HepG2 (cell line): ENCODE data around the gene CPEB3. TPM values are rescaled to one million over a fixed set of nuclear protein-coding genes. Genes with fewer than 3 reads are reported as not detected.
A peak's percentile ranks its signal among the peaks of the same experiment; 100 is the strongest.

Experiments
- ATAC-seq: fragments of 200-7000 bp; cut with Tn5 transposase; 3 replicates; pipeline ENCODE4 v1.9.1; 2020; ENCODE audit warnings: mild to moderate bottlenecking, moderate library complexity
- BruUV-seq: library from RNA; stranded (reverse); fragments of 400-500 nt; replicated peaks from 2 replicates; lab custom pipeline; 2021; lab: Mats Ljungman, UMichigan
- CTCF ChIA-PET: fragments of 300-600 bp; formaldehyde crosslinking; extraction: SDS; loops from one replicate; lab custom pipeline; 2021; ENCODE audit warnings: low total read pairs, inconsistent platforms, low intra/inter-chr PET ratio; lab: Yijun Ruan, JAX
- POLR2A ChIA-PET: fragments of 350-600 bp; sonication (Branson Sonifier 250); formaldehyde crosslinking; loops from one replicate; lab custom pipeline; 2020; ENCODE audit warnings: antibody characterized with exemption, inconsistent platforms; lab: Yijun Ruan, JAX
- DNase-seq: peaks from one replicate; pipeline ENCODE4 v3.0.0-alpha.2; 2015; ENCODE audit warnings: low spot score
- FAIRE-seq: peaks from 3 replicates; lab custom pipeline; 2011; peaks lifted over from hg19 to GRCh38; lab: Jason Lieb, UNC
- H2AFZ ChIP-seq: one replicate; pipeline ENCODE4 v1.6.1; 2011; ENCODE audit warnings: low read length, inconsistent platforms
- H3K27ac ChIP-seq: fragments of 300-600 bp; 3 replicates; pipeline ENCODE4 v1.8.0; 2011; ENCODE audit warnings: mixed run types, mild to moderate bottlenecking, mixed read lengths, low read length, inconsistent platforms; ENCODE audit not compliant: insufficient read depth; ENCODE audit errors: extremely low read length
- H3K27me3 ChIP-seq, 2 experiments: fragments of 200-600 bp in 1 of 2; 2 replicates in 1 of 2; 3 replicates in 1 of 2; pipeline versions ENCODE4 v1.6.0 to v1.8.0; 2011; ENCODE audit warnings: low read length in 2 of 2, mild to moderate bottlenecking in 2 of 2, moderate library complexity in 2 of 2, inconsistent platforms in 1 of 2; ENCODE audit not compliant: insufficient read depth in 2 of 2, control insufficient read depth in 1 of 2
- H3K36me3 ChIP-seq, 2 experiments: fragments of 200-600 bp in 1 of 2; replicated peaks in 1 of 2; 2 replicates in 1 of 2; 3 replicates in 1 of 2; pipeline versions ENCODE4 v1.5.1 to v1.8.0; 2011; ENCODE audit warnings: low read length in 2 of 2, inconsistent platforms in 1 of 2; ENCODE audit not compliant: insufficient read depth in 2 of 2, control insufficient read depth in 1 of 2
- H3K4me1 ChIP-seq: 2 replicates; pipeline ENCODE4 v1.5.1; 2012; ENCODE audit warnings: low read length, inconsistent platforms; ENCODE audit not compliant: insufficient read depth
- H3K4me2 ChIP-seq: 2 replicates; pipeline ENCODE4 v1.6.0; 2011; ENCODE audit warnings: low read depth, low read length, inconsistent platforms
- H3K4me3 ChIP-seq, 3 experiments: fragments of 200-600 bp in 1 of 3; sonication (generic), shearing (Covaris generic) in 1 of 3; replicated peaks in 1 of 3; 2 replicates each; pipeline ENCODE4 v1.5.1; 2011 to 2016; ENCODE audit warnings: low read length in 3 of 3, inconsistent platforms in 2 of 3, low read depth in 2 of 3, mild to moderate bottlenecking in 2 of 3, control low read depth in 1 of 3, mixed read lengths in 1 of 3; ENCODE audit not compliant: insufficient read depth in 1 of 3
- H3K79me2 ChIP-seq: one replicate; pipeline ENCODE4 v1.6.1; 2011; ENCODE audit warnings: low read length, inconsistent platforms; ENCODE audit not compliant: insufficient read depth
- H3K9ac ChIP-seq: 2 replicates; pipeline ENCODE4 v1.6.0; 2011; ENCODE audit warnings: mild to moderate bottlenecking, low read depth, low read length, inconsistent platforms; ENCODE audit not compliant: insufficient read depth
- H3K9me3 ChIP-seq: 2 replicates; pipeline ENCODE4 v1.5.1; 2012; ENCODE audit warnings: mild to moderate bottlenecking, low read length
- H4K20me1 ChIP-seq: 2 replicates; pipeline ENCODE4 v1.6.0; 2011; ENCODE audit warnings: inconsistent platforms, mild to moderate bottlenecking, low read length, moderate library complexity; ENCODE audit not compliant: insufficient read depth
- CAMTA2 ChIP-seq: sonication (generic); formaldehyde crosslinking; IDR thresholded peaks from 2 replicates; pipeline ENCODE4 v1.4.0; 2020; ENCODE audit warnings: mild to moderate bottlenecking, missing genetic modification reagents, borderline replicate concordance
- CTCF ChIP-seq: sonication (generic); formaldehyde crosslinking; IDR thresholded peaks from 2 replicates; pipeline ENCODE4 v1.5.0; 2020; ENCODE audit warnings: mild to moderate bottlenecking, missing genetic modification reagents, moderate library complexity
- FLYWCH1 ChIP-seq: sonication (generic); formaldehyde crosslinking; IDR thresholded peaks from 2 replicates; pipeline ENCODE4 v1.8.1; 2023; ENCODE audit warnings: mild to moderate bottlenecking, missing genetic modification reagents
- GLI4 ChIP-seq: sonication (generic); formaldehyde crosslinking; IDR thresholded peaks from 2 replicates; pipeline ENCODE4 v1.5.1; 2020; ENCODE audit warnings: missing genetic modification reagents, mild to moderate bottlenecking, moderate library complexity, borderline replicate concordance
- HMG20B ChIP-seq: conservative IDR thresholded peaks from 2 replicates; pipeline ENCODE4 v1.6.1; 2016; ENCODE audit warnings: missing genetic modification reagents, missing compliant biosample characterization
- JUN ChIP-seq: sonication (generic); formaldehyde crosslinking; IDR thresholded peaks from 2 replicates; pipeline ENCODE4 v1.4.0; 2020; ENCODE audit warnings: mild to moderate bottlenecking, missing genetic modification reagents
- MATR3 ChIP-seq: sonication (generic); formaldehyde crosslinking; IDR thresholded peaks from 2 replicates; pipeline ENCODE4 v1.4.0; 2020; ENCODE audit warnings: missing genetic modification reagents
- SAP130 ChIP-seq: IDR thresholded peaks from 2 replicates; pipeline ENCODE4 v1.6.1; 2016; ENCODE audit warnings: low read depth
- THAP11 ChIP-seq: IDR thresholded peaks from 2 replicates; pipeline ENCODE4 v1.6.1; 2016; ENCODE audit warnings: missing biosample characterization, missing genetic modification reagents
- ZNF546 ChIP-seq: sonication (generic); formaldehyde crosslinking; conservative IDR thresholded peaks from 2 replicates; pipeline ENCODE4 v1.8.1; 2023; ENCODE audit warnings: mild to moderate bottlenecking, missing genetic modification reagents
- WGBS: methylation state at CpG from one replicate; pipeline ENCODE4 v1.1.6; 2017; ENCODE audit warnings: low lambda C conversion rate; 5-methylcytosine and 5-hydroxymethylcytosine counted together
- in situ Hi-C: cut with HindIII; loops from 2 replicates; pipeline ENCODE4 v1.10.0; 2017; ENCODE audit warnings: low pct_unique_long_range_greater_than_20kb; ENCODE audit not compliant: extremely low pct_ligation_motif_present
- intact Hi-C: fragments of 100-400 bp; cut with micrococcal nuclease; formaldehyde crosslinking; loops from one replicate; pipeline ENCODE4 v1.10.0; 2022; ENCODE audit not compliant: unreplicated experiment
- polyA plus RNA-seq, 8 experiments: library from polyadenylated mRNA; depleted of rRNA in 3 of 8; stranded (reverse) in 7 of 8; unstranded in 1 of 8; fragments of >200 nt; fragmentation: Illumina TruSeq in 4 of 8; extraction: Trizol in 4 of 8; gene quantifications; 2 replicates each; pipeline versions ENCODE4 v1.2.1 to v1.2.3, GENCODE V29; 2011 to 2016; ENCODE audit warnings: low read depth in 4 of 8, missing spikeins in 1 of 8, mixed read lengths in 1 of 8; ENCODE audit not compliant: insufficient read depth in 1 of 8
- total RNA-seq, 5 experiments: library from RNA; depleted of rRNA; stranded (reverse); fragments of >200 nt; fragmentation: Illumina TruSeq; extraction: Trizol; gene quantifications; 2 replicates each; pipeline ENCODE4 v1.2.3, GENCODE V29; 2016; ENCODE audit warnings: low read depth in 1 of 5
- TF ChIP-seq, protein P1 (sequence below): sonication (generic); formaldehyde crosslinking; IDR thresholded peaks from 2 replicates; pipeline ENCODE4 v1.5.0; 2020; ENCODE audit warnings: mild to moderate bottlenecking, missing genetic modification reagents

CPEB3 gene
- total and polyA plus RNA-seq, 2 of the 13 experiments (the other 11 are each of a cell fraction or from before 2014, with no cell fraction given) = 0.66 to 0.70 TPM

DNA sequence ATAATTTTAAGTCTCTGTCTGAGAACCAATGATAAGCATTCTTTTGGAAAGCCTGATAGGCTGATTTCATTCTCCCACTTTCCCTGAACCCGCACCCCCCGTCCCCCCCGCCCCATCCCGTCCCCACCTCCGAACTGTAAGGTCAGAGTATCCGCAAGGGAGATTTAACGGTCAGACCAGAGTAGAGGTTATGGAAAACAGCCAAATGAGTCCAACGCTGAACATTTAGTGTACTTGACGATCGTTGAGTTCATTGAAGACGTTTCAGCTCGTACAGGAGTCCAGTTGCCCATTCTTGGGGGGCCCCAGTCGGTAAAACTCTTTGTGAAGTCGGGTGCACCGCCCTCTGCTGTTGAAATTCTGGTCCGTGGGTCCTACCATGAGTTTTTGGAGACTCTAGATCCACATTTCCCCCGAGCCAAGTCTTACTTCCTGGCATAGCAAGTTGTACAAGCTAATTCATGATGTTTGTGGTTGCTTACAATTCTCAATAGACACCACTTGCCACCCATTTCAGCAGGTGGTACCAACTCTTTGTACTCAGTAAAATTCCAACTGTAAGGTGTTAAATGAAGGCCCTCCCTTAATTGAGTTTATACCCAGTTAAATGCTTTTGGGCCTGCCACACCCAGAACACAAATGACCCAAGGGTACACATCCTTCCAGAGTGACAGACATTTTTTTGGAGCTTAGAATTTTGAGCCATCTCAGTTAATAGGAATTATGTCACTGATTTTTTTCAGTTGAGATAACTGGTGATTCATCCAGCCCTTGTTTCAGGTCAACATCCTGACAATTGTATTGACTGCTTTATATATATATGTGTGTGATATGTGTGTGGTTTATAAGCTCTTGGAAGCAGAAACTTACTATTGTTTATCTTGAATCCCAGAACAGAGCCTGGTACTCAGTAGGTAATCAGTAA lies 1.3 kb upstream of the CPEB3 start (continued):
- no peak for TF ChIP-seq JUN (CRISPR knock-in tag)
- peak; percentile 26; the same call in 1 of the 2 replicates for TF ChIP-seq SAP130 (CRISPR knock-in tag)
- no peak for TF ChIP-seq MATR3 (CRISPR knock-in tag)
- peak; percentile 24; the same call in 1 of the 2 replicates for TF ChIP-seq THAP11 (CRISPR knock-in tag)
- TF ChIP-seq CTCF (CRISPR knock-in tag) = peak; percentile 60
- TF ChIP-seq HMG20B (CRISPR knock-in tag) = no peak

DNA sequence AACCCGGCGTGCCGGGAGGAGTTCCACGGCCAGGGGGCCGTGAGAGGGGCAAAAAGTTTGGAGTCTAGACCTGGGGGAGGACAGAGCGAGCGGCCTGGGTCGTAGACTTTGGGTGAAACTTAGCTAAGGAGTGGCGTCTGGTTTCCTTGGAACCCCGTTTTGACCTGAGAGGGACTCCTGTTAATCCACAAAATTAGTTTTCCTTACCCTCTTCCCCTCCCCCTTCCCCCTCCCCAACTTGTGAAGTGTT lies 663 bp upstream of the CPEB3 start:
- ChIA-PET POLR2A (interaction anchor here (0.8 to 4.3 kb wide), 8 partner anchors 13 to 280 kb away, joined by 3 to 47 read pairs (median 3); no protein-coding TSS in a partner anchor), CTCF (interaction anchor here (1.2 kb wide), 1 partner anchor 204 kb away, joined by 8 read pairs; no protein-coding TSS in a partner anchor)
- no peaks in the 10 kb centered on the region for H3K9me3 ChIP-seq
- H3K4me2 ChIP-seq = peak overlapping the region; percentile 73
- peak overlapping the region; percentile 90 to 100 (median 99) for H3K4me3 ChIP-seq
- no peak overlapping the region for H2AFZ ChIP-seq
- no peaks in the 10 kb centered on the region; a peak in 2 of 5 replicates for H3K27me3 ChIP-seq
- ATAC-seq (no peak), DNase-seq (no peak), FAIRE-seq (no peak)
- H3K79me2 ChIP-seq = peaks cover 42% of the 10 kb centered on the region
- peak overlapping the region; percentile 94 for H3K9ac ChIP-seq
- 7% methylated on average over 5 of the region's 10 CpGs for WGBS
- peaks cover 0 to 16% of the 10 kb centered on the region in 2 experiments; a peak in 2 of 5 replicates for H3K36me3 ChIP-seq
- in situ Hi-C loops (loop anchor here (5.0 kb wide), 2 partner anchors 49 to 204 kb away; no protein-coding TSS in a partner anchor), intact Hi-C loops (loop anchor here (1.0 to 5.0 kb wide), 5 partner anchors 51 to 204 kb away; no protein-coding TSS in a partner anchor)
- peak overlapping the region; percentile 90 for H3K27ac ChIP-seq
- peaks cover 28% of the 10 kb centered on the region for H3K4me1 ChIP-seq
- BruUV-seq = no TSS peak
- TF ChIP-seq ZNF546 (CRISPR knock-in tag) (0 out of 2 replicates have a peak, but pooled peaks have one; percentile 1), FLYWCH1 (CRISPR knock-in tag) (peak; percentile 79; the same call in 1 of the 2 replicates), CAMTA2 (CRISPR knock-in tag) (0 out of 2 replicates have a peak, but pooled peaks have one; percentile 1), GLI4 (CRISPR knock-in tag) (0 out of 2 replicates have a peak, but pooled peaks have one; percentile 9)
- TF ChIP-seq, protein P1, sequence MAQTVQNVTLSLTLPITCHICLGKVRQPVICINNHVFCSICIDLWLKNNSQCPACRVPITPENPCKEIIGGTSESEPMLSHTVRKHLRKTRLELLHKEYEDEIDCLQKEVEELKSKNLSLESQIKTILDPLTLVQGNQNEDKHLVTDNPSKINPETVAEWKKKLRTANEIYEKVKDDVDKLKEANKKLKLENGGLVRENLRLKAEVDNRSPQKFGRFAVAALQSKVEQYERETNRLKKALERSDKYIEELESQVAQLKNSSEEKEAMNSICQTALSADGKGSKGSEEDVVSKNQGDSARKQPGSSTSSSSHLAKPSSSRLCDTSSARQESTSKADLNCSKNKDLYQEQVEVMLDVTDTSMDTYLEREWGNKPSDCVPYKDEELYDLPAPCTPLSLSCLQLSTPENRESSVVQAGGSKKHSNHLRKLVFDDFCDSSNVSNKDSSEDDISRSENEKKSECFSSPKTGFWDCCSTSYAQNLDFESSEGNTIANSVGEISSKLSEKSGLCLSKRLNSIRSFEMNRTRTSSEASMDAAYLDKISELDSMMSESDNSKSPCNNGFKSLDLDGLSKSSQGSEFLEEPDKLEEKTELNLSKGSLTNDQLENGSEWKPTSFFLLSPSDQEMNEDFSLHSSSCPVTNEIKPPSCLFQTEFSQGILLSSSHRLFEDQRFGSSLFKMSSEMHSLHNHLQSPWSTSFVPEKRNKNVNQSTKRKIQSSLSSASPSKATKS (CRISPR knock-in tag) = no peak
- peaks cover 5% of the 10 kb centered on the region for H4K20me1 ChIP-seq
